Natural killer cell treated with Interleukin-12 subunit alpha and Interleukin-12 subunit beta and Interleukin-15 and Interleukin-18, amount 100 ng/mL, for 72 hours (primary cell): ENCODE measurements around the gene CCDC148. TPM values are rescaled to one million over a fixed set of nuclear protein-coding genes. Genes with fewer than 3 reads are reported as not detected.

Experiments used
- ATAC-seq, 2 donors: fragments of 150-1000 bp; cut with Tn5 transposase in 1 of 2; sonication (Bioruptor Pico), chemical (Tn5 transposase) in 1 of 2; 2 replicates each; pipeline ENCODE4 v1.10.0; 2021
- DNase-seq: peaks from one replicate; pipeline ENCODE4 v3.0.0; 2022; ENCODE audit warnings: low spot score
- H3K27ac Mint-ChIP-seq, 2 donors: 1 replicate in 1 of 2; 2 replicates in 1 of 2; pipeline ENCODE4 v1.8.0; 2022; ENCODE audit warnings: mixed read lengths in 2 of 2, mild to moderate bottlenecking in 1 of 2, moderate library complexity in 1 of 2
- H3K27me3 Mint-ChIP-seq, 2 donors: 1 replicate in 1 of 2; 2 replicates in 1 of 2; pipeline ENCODE4 v1.8.0; 2022; ENCODE audit warnings: mixed read lengths in 2 of 2
- H3K36me3 Mint-ChIP-seq: one replicate; pipeline ENCODE4 v1.8.0; 2022; ENCODE audit warnings: mixed read lengths
- H3K4me1 Mint-ChIP-seq, 2 donors: 1 replicate in 1 of 2; 2 replicates in 1 of 2; pipeline ENCODE4 v1.8.0; 2022; ENCODE audit warnings: low read depth in 2 of 2, mixed read lengths in 2 of 2, mild to moderate bottlenecking in 1 of 2
- H3K4me3 Mint-ChIP-seq: one replicate; pipeline ENCODE4 v1.8.0; 2022; ENCODE audit warnings: mixed read lengths
- H3K9me3 Mint-ChIP-seq: 2 replicates; pipeline ENCODE4 v1.8.0; 2022; ENCODE audit warnings: mixed read lengths
- total RNA-seq, 2 donors: library from RNA; stranded (reverse); gene quantifications; one replicate each; pipeline ENCODE4 v1.2.3, GENCODE V29; 2022

CCDC148 gene
- total RNA-seq, 2 donors from 2014 or later = not detected

DNA sequence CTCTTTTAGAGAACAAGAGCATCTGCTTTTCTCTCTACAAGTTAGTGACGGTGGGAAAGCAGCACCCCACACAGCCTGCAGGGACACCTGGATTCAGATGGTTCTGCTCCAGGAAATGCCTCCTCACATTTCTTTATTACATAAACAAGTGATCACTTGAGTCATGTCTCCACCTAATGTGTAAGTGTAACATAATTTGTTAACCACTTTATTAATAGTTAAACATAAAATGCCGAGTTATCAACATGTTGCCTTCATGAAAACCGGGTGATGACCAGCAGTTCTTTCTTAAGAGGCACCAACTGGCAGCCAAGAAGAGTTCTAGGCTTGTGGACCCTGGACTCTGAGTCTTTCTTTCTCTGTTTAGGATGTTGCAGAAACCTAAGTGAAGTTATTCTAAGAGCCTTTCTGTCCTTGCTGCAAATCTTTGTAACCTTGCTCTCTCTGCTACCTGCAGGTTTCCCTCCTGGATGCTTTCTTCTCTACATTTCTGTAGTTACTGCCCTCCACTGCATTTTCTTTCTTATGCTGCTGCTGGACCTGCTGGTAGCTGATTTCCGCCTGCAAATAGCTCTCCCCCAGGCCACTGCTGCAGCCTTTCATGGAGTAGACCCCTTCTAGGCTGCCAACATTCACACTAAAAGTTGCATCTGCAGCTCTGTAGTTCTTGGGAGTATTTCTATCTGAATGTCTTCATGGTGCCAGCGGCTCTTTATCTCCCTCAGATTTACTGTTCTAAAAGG, 330.6 kb downstream of the CCDC148 start:
- DNase-seq = no peak
- Mint-ChIP-seq H3K27ac (no peak overlapping the region), H3K36me3 (no peaks in the 10 kb centered on the region), H3K9me3 (no peaks in the 10 kb centered on the region), H3K27me3 (peaks cover 0 to 13% of the 10 kb centered on the region in 2 donors), H3K4me1 (no peaks in the 10 kb centered on the region), H3K4me3 (no peak overlapping the region)
- no peak for ATAC-seq

DNA sequence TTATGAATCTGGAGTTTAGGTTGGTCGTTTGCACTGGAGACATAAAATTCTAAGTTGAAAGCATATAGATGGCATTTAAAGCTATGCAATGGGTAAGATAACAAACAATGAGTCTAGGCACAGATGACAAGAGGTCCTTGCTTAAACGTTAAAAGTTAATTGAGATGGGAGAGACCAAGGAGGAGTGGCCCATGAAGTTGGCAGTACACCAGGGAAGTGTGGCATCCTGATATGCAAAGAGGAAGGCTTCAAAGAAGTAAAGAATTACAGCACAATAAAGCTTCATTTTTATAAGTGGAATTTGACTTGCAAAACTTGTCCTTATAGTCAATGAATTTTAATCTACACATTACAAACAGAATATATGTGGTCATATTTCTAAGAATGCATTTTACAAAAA, 331.7 kb downstream of the CCDC148 start:
- Mint-ChIP-seq H3K9me3 (no peaks in the 10 kb centered on the region), H3K4me3 (no peak overlapping the region), H3K36me3 (no peaks in the 10 kb centered on the region), H3K27me3 (peaks cover 0 to 13% of the 10 kb centered on the region in 2 donors), H3K27ac (no peak overlapping the region), H3K4me1 (no peaks in the 10 kb centered on the region)
- ATAC-seq = no peak
- no peak for DNase-seq

Other genes with a start within 250 kb of the CCDC148 start
- gene PKP4, start 199 bp upstream of the CCDC148 start, total RNA-seq = 10 to 100 TPM; 16.9 to 54.4 TPM